Neural crest cell (in vitro differentiated cells): ENCODE data around the gene TMEM140. TPM values are rescaled to one million over a fixed set of nuclear protein-coding genes. Genes with fewer than 3 reads are reported as not detected.
A peak's percentile ranks its signal among the peaks of the same experiment; 100 is the strongest.
"Not testable (repeated sequence)": the region's sequence is repeated elsewhere in the genome, so short reads cannot be mapped to it uniquely, and the experiment has no call there.

Experiments used
- DNase-seq: peaks from one replicate; pipeline ENCODE4 v3.0.0; 2021; ENCODE audit warnings: low read depth, mixed read lengths, low spot score
- H3K27ac Mint-ChIP-seq: one replicate; pipeline ENCODE4 v1.8.0; 2021; ENCODE audit warnings: mild to moderate bottlenecking, mixed read lengths; ENCODE audit not compliant: unreplicated experiment
- H3K27me3 Mint-ChIP-seq: 2 replicates; pipeline ENCODE4 v1.8.0; 2021; ENCODE audit warnings: low read depth, mild to moderate bottlenecking, mixed read lengths
- H3K36me3 Mint-ChIP-seq: 2 replicates; pipeline ENCODE4 v1.8.0; 2021; ENCODE audit warnings: low read depth, mild to moderate bottlenecking, mixed read lengths
- H3K4me1 Mint-ChIP-seq: 2 replicates; pipeline ENCODE4 v1.8.0; 2021; ENCODE audit warnings: mixed read lengths
- H3K4me3 Mint-ChIP-seq: one replicate; pipeline ENCODE4 v1.8.0; 2021; ENCODE audit warnings: mild to moderate bottlenecking, mixed read lengths
- H3K9me3 Mint-ChIP-seq: 2 replicates; pipeline ENCODE4 v1.8.0; 2021; ENCODE audit warnings: mixed read lengths
- CTCF ChIP-seq: fragments of 200-600 bp; sonication (generic); conservative IDR thresholded peaks from 2 replicates; pipeline ENCODE4 v1.5.0; 2021; ENCODE audit warnings: antibody characterized with exemption, mild to moderate bottlenecking
- total RNA-seq: library from RNA; stranded (reverse); gene quantifications from 2 replicates; pipeline ENCODE4 v1.2.1, GENCODE V29; 2021

Gene TMEM140
- total RNA-seq, 1 donor from 2014 or later = 0.12 TPM

DNA sequence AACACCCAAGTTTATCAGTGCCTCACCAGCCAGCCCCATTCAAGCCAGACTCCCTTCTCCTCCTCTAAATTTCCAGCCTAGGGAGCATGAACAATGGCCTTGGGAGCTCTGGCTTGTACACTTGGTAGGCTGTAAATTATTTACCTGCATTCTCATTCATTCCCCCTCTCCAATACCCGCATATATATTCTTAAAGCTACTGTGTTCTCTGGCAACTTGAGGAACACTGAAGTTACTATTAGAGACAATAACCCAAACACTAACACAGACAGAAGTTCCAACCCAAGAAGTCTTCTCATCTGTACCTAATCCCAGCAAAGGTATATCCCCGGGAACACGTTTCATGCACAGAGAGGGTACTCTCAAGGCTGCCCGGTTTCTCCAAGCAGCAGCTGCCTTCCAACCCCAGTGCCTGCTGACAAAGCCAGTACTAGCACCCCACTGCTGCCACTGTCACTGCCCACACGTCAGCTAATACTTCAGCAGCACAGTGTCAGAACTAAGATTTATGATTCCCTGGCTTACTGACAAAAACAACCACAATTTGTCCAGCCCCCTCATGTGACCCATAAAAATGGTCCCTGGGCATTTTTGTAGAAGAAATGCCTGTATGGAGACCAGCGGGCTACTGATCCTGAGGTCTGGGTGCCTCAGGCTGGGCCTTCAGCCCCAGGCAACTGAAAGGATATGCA, 60.4 kb downstream of the TMEM140 start:
- H3K27ac Mint-ChIP-seq = no peak overlapping the region
- H3K36me3 Mint-ChIP-seq = peaks cover 6% of the 10 kb centered on the region
- no peak for TF ChIP-seq CTCF
- peak overlapping the region; percentile 97 for H3K4me3 Mint-ChIP-seq
- DNase-seq = no peak
- peaks cover 17% of the 10 kb centered on the region for H3K4me1 Mint-ChIP-seq
- no peaks in the 10 kb centered on the region for H3K27me3 Mint-ChIP-seq
- H3K9me3 Mint-ChIP-seq = no peaks in the 10 kb centered on the region

DNA sequence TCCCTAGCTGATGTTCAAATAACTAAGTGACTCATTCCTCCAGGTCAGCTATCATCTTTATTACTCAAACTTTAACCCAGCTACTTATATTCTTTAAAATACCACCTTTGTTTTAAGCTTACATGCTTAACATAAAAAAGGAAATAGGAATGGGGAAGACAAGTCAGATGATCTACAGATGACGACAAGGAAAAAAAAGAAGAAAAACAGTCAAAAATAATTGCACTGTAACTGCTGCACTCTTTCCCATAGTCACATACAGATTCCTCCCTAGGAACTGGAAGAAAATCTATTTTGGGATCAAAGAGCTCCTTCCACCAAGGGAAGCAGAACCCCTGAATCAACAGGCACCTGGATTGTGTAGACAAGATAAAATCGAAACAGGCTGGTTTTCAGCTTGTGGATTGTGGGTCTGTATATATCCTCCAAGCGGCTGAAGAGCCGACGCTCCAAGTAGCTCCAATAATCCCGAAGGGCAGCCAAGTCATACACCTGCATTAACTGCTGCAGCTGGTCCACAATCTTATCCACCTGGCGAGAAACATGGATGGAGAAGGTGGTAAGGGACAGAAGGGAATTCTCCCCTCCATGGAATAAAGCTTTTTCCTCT, 61.5 kb downstream of the TMEM140 start:
- no peaks in the 10 kb centered on the region for H3K36me3 Mint-ChIP-seq
- no peaks in the 10 kb centered on the region for H3K27me3 Mint-ChIP-seq
- TF ChIP-seq CTCF = no peak
- H3K9me3 Mint-ChIP-seq = no peaks in the 10 kb centered on the region
- H3K4me1 Mint-ChIP-seq = peaks cover 17% of the 10 kb centered on the region
- no peak overlapping the region for H3K27ac Mint-ChIP-seq
- peak overlapping the region; percentile 97 for H3K4me3 Mint-ChIP-seq
- DNase-seq = no peak

- TF ChIP-seq CTCF = no peak
- H3K4me3 Mint-ChIP-seq = peak overlapping the region; percentile 97
- H3K4me1 Mint-ChIP-seq = peaks cover 17% of the 10 kb centered on the region
- no peak for DNase-seq
- no peaks in the 10 kb centered on the region for H3K27me3 Mint-ChIP-seq
- H3K27ac Mint-ChIP-seq = no peak overlapping the region
- no peaks in the 10 kb centered on the region for H3K36me3 Mint-ChIP-seq
- no peaks in the 10 kb centered on the region for H3K9me3 Mint-ChIP-seq
These were observed 63.0 kb downstream of the TMEM140 start for GRCh38 chr7:135210888-135211178.

DNA sequence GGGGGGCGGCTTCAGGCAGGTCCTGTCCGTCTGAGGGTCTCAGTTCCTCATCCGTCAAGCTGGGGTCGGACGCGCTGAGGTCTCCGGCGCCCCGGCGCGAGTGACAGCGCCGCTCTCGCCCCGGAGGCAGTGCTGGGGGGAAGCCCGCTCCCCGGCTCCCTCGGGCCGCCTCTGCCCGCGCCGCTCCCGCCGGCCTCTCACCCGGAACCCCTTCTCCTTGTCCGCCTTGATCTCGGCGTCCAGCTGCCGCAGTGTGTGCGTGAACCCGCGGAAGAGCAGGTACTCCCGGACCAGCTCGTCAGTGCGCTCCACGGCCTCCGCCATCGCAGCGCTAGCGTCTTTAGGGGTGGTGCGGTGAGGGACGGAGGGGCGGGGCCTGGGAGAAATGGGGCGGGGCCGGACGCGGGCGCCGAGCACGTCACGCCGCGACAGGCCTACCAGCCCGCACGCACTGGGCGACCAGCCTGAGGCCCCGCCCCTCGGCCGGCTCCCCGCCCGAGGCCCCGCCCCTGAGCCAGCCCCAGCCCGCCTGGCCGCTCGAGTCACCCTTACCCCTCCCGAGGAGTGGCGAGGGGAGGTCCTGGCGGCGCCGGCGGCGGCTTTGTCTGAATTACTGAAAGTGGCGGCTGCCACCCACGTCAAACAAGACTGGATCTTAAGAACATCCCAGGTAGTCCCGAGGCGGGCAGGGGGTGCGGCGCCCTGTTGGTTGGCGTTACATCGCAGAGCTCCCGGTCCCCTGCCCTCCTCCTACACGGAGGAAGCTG, 63.5 kb downstream of the TMEM140 start, which contains the start of gene WDR91:
WDR91 (minus strand) TSS at position 348 of the 767 bp plus-strand sequence; CDS start at position 324, 24 bp downstream.
- Mint-ChIP-seq H3K4me1 (peaks cover 17% of the 10 kb centered on the region), H3K9me3 (no peaks in the 10 kb centered on the region), H3K27me3 (no peaks in the 10 kb centered on the region), H3K27ac (peak within 1 kb of the TSS; percentile 99), H3K36me3 (no peaks in the 10 kb centered on the region), H3K4me3 (peak within 1 kb of the TSS; percentile 97)
- no peak for TF ChIP-seq CTCF
- DNase-seq = peak; percentile 88

GRCh38 chr7:135211946-135212685, 64.2 kb downstream of the TMEM140 start:
- peak overlapping the region; percentile 97 for H3K4me3 Mint-ChIP-seq
- peak overlapping the region; percentile 99 for H3K27ac Mint-ChIP-seq
- H3K27me3 Mint-ChIP-seq, H3K36me3 Mint-ChIP-seq, DNase-seq, H3K9me3 Mint-ChIP-seq: not testable (repeated sequence)
- H3K4me1 Mint-ChIP-seq = peaks cover 17% of the 10 kb centered on the region
